Limb (tissue), 2 donors: ENCODE results near the gene ALG12.

Experiments used
- DNase-seq, 2 donors: peaks; one replicate each; pipeline ENCODE4 v3.0.0-alpha.2; 2016; ENCODE audit errors: extremely low spot score in 2 of 2

The ALG12 gene

GRCh38 chr22:49913446-49913845 lies 4.8 kb downstream of the ALG12 start:
- DNase-seq = no peak

- no peak for DNase-seq
Observed at GRCh38 chr22:49913026-49913425, 5.2 kb downstream of the ALG12 start.

- no peak for DNase-seq
Observed at GRCh38 chr22:49911881-49912625, 6.2 kb downstream of the ALG12 start.

GRCh38 chr22:49910229-49911155 lies 7.7 kb downstream of the ALG12 start:
- no peak for DNase-seq

- no peak for DNase-seq
Observed at GRCh38 chr22:49909476-49910205, 8.6 kb downstream of the ALG12 start.

- no peak for DNase-seq
Observed at GRCh38 chr22:49907807-49908206, 10.4 kb downstream of the ALG12 start.

- DNase-seq = no peak
Observed at GRCh38 chr22:49906799-49907290, 11.4 kb downstream of the ALG12 start.

GRCh38 chr22:49906071-49906798 lies 12.0 kb downstream of the ALG12 start:
- no peak for DNase-seq

GRCh38 chr22:49905465-49905864 lies 12.8 kb downstream of the ALG12 start:
- DNase-seq = no peak

- DNase-seq = no peak
Observed at GRCh38 chr22:49904040-49904369, 14.2 kb downstream of the ALG12 start.

- no peak for DNase-seq
Observed at GRCh38 chr22:49903322-49904039, 14.8 kb downstream of the ALG12 start.

- DNase-seq = no peak
Observed at GRCh38 chr22:49901457-49901856, 16.8 kb downstream of the ALG12 start.

GRCh38 chr22:49900441-49901230 lies 17.6 kb downstream of the ALG12 start:
- DNase-seq = no peak

GRCh38 chr22:49899530-49899929 lies 18.7 kb downstream of the ALG12 start:
- DNase-seq = no peak

- no peak for DNase-seq
Observed at GRCh38 chr22:49897015-49897684, 21.1 kb downstream of the ALG12 start.

- DNase-seq = no peak
Observed at GRCh38 chr22:49896201-49896600, 22.0 kb downstream of the ALG12 start.

GRCh38 chr22:49894322-49895054 lies 23.8 kb downstream of the ALG12 start:
- no peak for DNase-seq

GRCh38 chr22:49893025-49893424 lies 25.2 kb downstream of the ALG12 start:
- DNase-seq = no peak
